GM12864 (cell line): ENCODE results near the gene TPO.

ENCODE experiments used
- DNase-seq: peaks from one replicate; pipeline ENCODE4 v3.0.0-alpha.2; 2011; ENCODE audit warnings: low read depth
- H3K4me3 ChIP-seq: 2 replicates; pipeline ENCODE4 v1.5.1; 2011; ENCODE audit warnings: mild to moderate bottlenecking, low read depth, low read length, control low read depth
- CTCF ChIP-seq: IDR thresholded peaks from 2 replicates; pipeline ENCODE4 v1.5.1; 2011; ENCODE audit warnings: low read depth, mild to moderate bottlenecking, moderate library complexity, low read length, control low read depth, inconsistent platforms; ENCODE audit errors: missing control alignments

Gene TPO

GRCh38 chr2:1493431-1494126 is 80.3 kb downstream of the TPO start:
- no peak overlapping the region for H3K4me3 ChIP-seq
- TF ChIP-seq CTCF: no peak
- no peak for DNase-seq

- no peak for DNase-seq
- H3K4me3 ChIP-seq: no peak overlapping the region
- no peak for TF ChIP-seq CTCF
Observed at GRCh38 chr2:1494257-1494656, 81.0 kb downstream of the TPO start.

- H3K4me3 ChIP-seq: no peak overlapping the region
- TF ChIP-seq CTCF: no peak
- DNase-seq: no peak
Observed at GRCh38 chr2:1494906-1495305, 81.6 kb downstream of the TPO start.

GRCh38 chr2:1495676-1496358 is 82.6 kb downstream of the TPO start:
- TF ChIP-seq CTCF: no peak
- no peak for DNase-seq
- no peak overlapping the region for H3K4me3 ChIP-seq

- no peak overlapping the region for H3K4me3 ChIP-seq
- TF ChIP-seq CTCF: no peak
- no peak for DNase-seq
Observed at GRCh38 chr2:1496359-1496821, 83.1 kb downstream of the TPO start.

- H3K4me3 ChIP-seq: no peak overlapping the region
- TF ChIP-seq CTCF: no peak
- DNase-seq: no peak
Observed at GRCh38 chr2:1497122-1497611, 83.9 kb downstream of the TPO start.
